GM19023 (cell line): Measurements from ENCODE around the gene TST.

ENCODE experiments used
- ATAC-seq: cut with Tn5 transposase; IDR thresholded peaks from one replicate; pipeline ENCODE4 v1.9.1; 2021; ENCODE audit warnings: mild to moderate bottlenecking, moderate library complexity; ENCODE audit not compliant: unreplicated experiment

TST gene

GRCh38 chr22:37016134-37016910, 2.9 kb downstream of the TST start:
- no peak for ATAC-seq

GRCh38 chr22:37015587-37015878, 3.7 kb downstream of the TST start:
- ATAC-seq, result no peak

- no peak for ATAC-seq
Measured at GRCh38 chr22:37014835-37015586, 4.2 kb downstream of the TST start.

GRCh38 chr22:37014415-37014806, 4.8 kb downstream of the TST start:
- ATAC-seq, result no peak

GRCh38 chr22:37012956-37013355, 6.3 kb downstream of the TST start:
- no peak for ATAC-seq

GRCh38 chr22:37012262-37012904, 6.9 kb downstream of the TST start:
- ATAC-seq, result no peak

- no peak for ATAC-seq
Measured at GRCh38 chr22:37011472-37011871, 7.8 kb downstream of the TST start.

- ATAC-seq, result no peak
Measured at GRCh38 chr22:37010976-37011375, 8.3 kb downstream of the TST start.

GRCh38 chr22:37010174-37010573, 9.1 kb downstream of the TST start:
- ATAC-seq, result no peak

GRCh38 chr22:37009490-37009889, 9.8 kb downstream of the TST start:
- ATAC-seq, result no peak

- no peak for ATAC-seq
Measured at GRCh38 chr22:37008365-37008764, 10.9 kb downstream of the TST start.

GRCh38 chr22:37007651-37008050, 11.6 kb downstream of the TST start:
- ATAC-seq, result no peak

- no peak for ATAC-seq
Measured at GRCh38 chr22:37002633-37003032, 16.6 kb downstream of the TST start.

GRCh38 chr22:37001826-37002225, 17.4 kb downstream of the TST start:
- ATAC-seq, result no peak

GRCh38 chr22:37000676-37001534, 18.3 kb downstream of the TST start:
- no peak for ATAC-seq

- ATAC-seq, result no peak
Measured at GRCh38 chr22:36999463-36999862, 19.8 kb downstream of the TST start.

- ATAC-seq, result no peak
Measured at GRCh38 chr22:36998620-36999351, 20.5 kb downstream of the TST start.

- ATAC-seq, result no peak
Measured at GRCh38 chr22:36997746-36998145, 21.5 kb downstream of the TST start.

GRCh38 chr22:36991206-36991605, 28.0 kb downstream of the TST start:
- ATAC-seq, result no peak

GRCh38 chr22:36990457-36990856, 28.8 kb downstream of the TST start:
- no peak for ATAC-seq
